Upper lobe of right lung (tissue), 1 donor: ENCODE measurements around the gene HP1BP3. TPM values are rescaled to one million over a fixed set of nuclear protein-coding genes. Genes with fewer than 3 reads are reported as not detected.
A peak's percentile ranks its signal among the peaks of the same experiment; 100 is the strongest.

Experiments used
- ATAC-seq: fragments of 200-7000 bp; cut with Tn5 transposase; one replicate; pipeline ENCODE4 v1.9.1; 2020; ENCODE audit warnings: mild to moderate bottlenecking, moderate library complexity
- DNase-seq: peaks from one replicate; pipeline ENCODE4 v3.0.0-alpha.2; 2020
- H3K27ac ChIP-seq: fragments of 200-600 bp; one replicate; pipeline ENCODE4 v1.8.0; 2022
- H3K27me3 ChIP-seq: fragments of 200-600 bp; one replicate; pipeline ENCODE4 v1.8.0; 2022; ENCODE audit warnings: mild to moderate bottlenecking
- H3K36me3 ChIP-seq: fragments of 200-600 bp; one replicate; pipeline ENCODE4 v1.8.0; 2022
- H3K4me1 ChIP-seq: fragments of 200-600 bp; one replicate; pipeline ENCODE4 v1.8.0; 2022
- H3K4me3 ChIP-seq: fragments of 200-600 bp; one replicate; pipeline ENCODE4 v1.8.0; 2022; ENCODE audit warnings: mild to moderate bottlenecking
- H3K9me3 ChIP-seq: fragments of 200-600 bp; one replicate; pipeline ENCODE4 v1.8.0; 2022
- CTCF ChIP-seq: fragments of 200-600 bp; IDR thresholded peaks from one replicate; pipeline ENCODE4 v1.8.0; 2022; ENCODE audit warnings: antibody characterized with exemption
- intact Hi-C: fragments of 100-400 bp; cut with DNase I; formaldehyde crosslinking; loops from one replicate; pipeline ENCODE4 v1.11.0; 2022
- total RNA-seq: library from RNA; stranded (reverse); fragmentation: NEBNext Ultra II Directional; extraction: Animal tissue kit (Norgen Biotek cat#: 25700); gene quantifications from one replicate; pipeline ENCODE4 v1.2.1, GENCODE V29; 2021
- donor health status: DM: no; HTN: yes; CAD: no; lungs with severe emphysema.

The HP1BP3 gene
- total RNA-seq, 1 donor from 2014 or later, result 249 TPM

GRCh38 chr1:20740781-20741180, 46.3 kb downstream of the HP1BP3 start:
- H3K27me3 ChIP-seq, result no peaks in the 10 kb centered on the region
- H3K4me1 ChIP-seq, result no peaks in the 10 kb centered on the region
- ATAC-seq (no peak), DNase-seq (no peak)
- intact Hi-C loops, result no loop called here
- no peaks in the 10 kb centered on the region for H3K9me3 ChIP-seq
- no peak overlapping the region for H3K4me3 ChIP-seq
- no peak overlapping the region for H3K27ac ChIP-seq
- TF ChIP-seq CTCF, result no peak
- H3K36me3 ChIP-seq, result peaks cover 60% of the 10 kb centered on the region

- peaks cover 45% of the 10 kb centered on the region for H3K36me3 ChIP-seq
- H3K27ac ChIP-seq, result no peak overlapping the region
- H3K9me3 ChIP-seq, result no peaks in the 10 kb centered on the region
- no peaks in the 10 kb centered on the region for H3K27me3 ChIP-seq
- intact Hi-C loops, result no loop called here
- no peak overlapping the region for H3K4me3 ChIP-seq
- no peak for DNase-seq
- H3K4me1 ChIP-seq, result no peaks in the 10 kb centered on the region
- TF ChIP-seq CTCF, result no peak
- ATAC-seq, result no peak
Observed at GRCh38 chr1:20739225-20739624, 47.9 kb downstream of the HP1BP3 start.

DNA sequence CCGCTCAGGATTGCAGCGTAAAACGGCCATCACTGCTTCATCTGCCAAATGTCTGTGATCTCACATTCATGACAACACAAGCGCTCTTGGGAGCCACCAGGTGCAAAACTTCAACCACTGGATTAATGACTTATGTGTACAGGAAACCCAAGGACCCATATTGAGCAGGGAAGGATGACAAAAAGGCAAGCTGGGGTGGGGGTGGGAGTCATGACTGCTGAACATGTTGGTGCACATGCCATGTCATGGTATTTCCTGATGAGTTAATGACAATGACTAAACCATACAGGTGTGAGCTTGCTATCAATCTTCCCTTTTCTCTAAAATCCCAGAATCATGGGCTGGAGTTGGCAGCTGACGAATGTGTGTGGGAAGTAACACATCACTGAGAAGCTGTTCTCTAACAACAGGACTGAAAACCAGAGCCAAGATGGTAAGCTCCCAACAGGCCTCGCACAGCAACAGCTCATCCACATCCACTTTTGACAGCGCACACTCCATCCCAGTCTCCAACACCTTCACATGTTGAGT, 51.5 kb downstream of the HP1BP3 start:
- Histone ChIP-seq H3K27me3 (peaks cover 11% of the 10 kb centered on the region), H3K4me3 (no peak overlapping the region), H3K9me3 (no peaks in the 10 kb centered on the region), H3K36me3 (peaks cover 9% of the 10 kb centered on the region), H3K4me1 (peaks cover 16% of the 10 kb centered on the region), H3K27ac (no peak overlapping the region)
- no peak for DNase-seq
- intact Hi-C loops, result no loop called here
- ATAC-seq, result no peak
- TF ChIP-seq CTCF, result no peak

- H3K4me3 ChIP-seq, result peak overlapping the region; percentile 64
- no peak for TF ChIP-seq CTCF
- H3K36me3 ChIP-seq, result no peaks in the 10 kb centered on the region
- ATAC-seq (peak; percentile 6), DNase-seq (no peak)
- H3K27me3 ChIP-seq, result peaks cover 20% of the 10 kb centered on the region
- H3K27ac ChIP-seq, result peak overlapping the region; percentile 20
- H3K9me3 ChIP-seq, result no peaks in the 10 kb centered on the region
- intact Hi-C loops, result no loop called here
- H3K4me1 ChIP-seq, result peaks cover 16% of the 10 kb centered on the region
Observed at GRCh38 chr1:20733360-20733975, 53.6 kb downstream of the HP1BP3 start.

DNA sequence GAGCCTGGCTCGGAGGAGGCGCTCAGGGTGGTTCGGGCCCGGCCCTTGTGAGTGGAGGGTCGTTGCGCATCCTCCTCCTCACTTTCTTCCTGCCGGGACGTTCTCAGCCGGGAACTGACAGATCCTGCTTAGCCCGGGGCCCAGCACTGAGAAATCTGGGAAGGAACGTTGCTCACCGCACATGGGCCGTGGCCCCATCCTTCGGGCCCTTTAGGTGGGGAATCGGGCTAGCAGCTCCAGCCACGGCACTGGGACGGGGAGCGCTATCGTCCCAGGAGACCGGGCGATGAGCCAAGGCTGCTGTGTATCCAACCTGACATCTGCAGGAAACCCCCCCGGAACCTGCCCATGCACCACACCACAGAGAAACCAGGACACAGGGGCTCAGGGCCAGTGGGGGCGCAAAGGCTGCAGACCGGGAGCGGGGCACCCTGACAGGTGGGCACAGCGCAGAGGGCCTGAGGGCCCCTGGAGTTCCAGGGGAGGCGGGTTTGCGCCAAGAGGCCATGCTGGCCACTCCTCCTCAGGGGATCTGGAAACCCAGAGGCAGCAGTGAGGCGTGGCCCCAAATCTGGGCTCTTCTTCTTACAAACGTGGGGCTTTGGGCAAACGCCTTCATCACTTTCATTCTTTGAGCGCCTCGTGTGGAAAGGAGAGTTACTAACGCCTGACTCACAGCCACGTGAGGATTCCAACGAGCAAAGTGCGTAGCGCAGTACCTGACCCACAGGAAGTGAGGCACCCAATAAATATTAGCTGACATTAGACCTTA, 54.3 kb downstream of the HP1BP3 start, which contains the start of gene SH2D5:
SH2D5 (minus strand) TSS at position 116 of the 772 bp plus-strand sequence. CDS start 4,659 bp downstream, outside the sequence.
- H3K36me3 ChIP-seq, result no peaks in the 10 kb centered on the region
- H3K4me1 ChIP-seq, result peaks cover 16% of the 10 kb centered on the region
- DNase-seq, result peak; percentile 80
- peak within 1 kb of the TSS; percentile 64 for H3K4me3 ChIP-seq
- peaks cover 20% of the 10 kb centered on the region for H3K27me3 ChIP-seq
- peak within 1 kb of the TSS; percentile 20 for H3K27ac ChIP-seq
- intact Hi-C loops, result no loop called here
- H3K9me3 ChIP-seq, result no peaks in the 10 kb centered on the region
- peak; percentile 40 for TF ChIP-seq CTCF
- ATAC-seq, result peak; percentile 83
